Measurements from ENCODE around the gene PRKAR1B.
"Not testable (repeated sequence)": the region's sequence is repeated elsewhere in the genome, so short reads cannot be mapped to it uniquely, and the experiment has no call there.

The PRKAR1B gene

DNA sequence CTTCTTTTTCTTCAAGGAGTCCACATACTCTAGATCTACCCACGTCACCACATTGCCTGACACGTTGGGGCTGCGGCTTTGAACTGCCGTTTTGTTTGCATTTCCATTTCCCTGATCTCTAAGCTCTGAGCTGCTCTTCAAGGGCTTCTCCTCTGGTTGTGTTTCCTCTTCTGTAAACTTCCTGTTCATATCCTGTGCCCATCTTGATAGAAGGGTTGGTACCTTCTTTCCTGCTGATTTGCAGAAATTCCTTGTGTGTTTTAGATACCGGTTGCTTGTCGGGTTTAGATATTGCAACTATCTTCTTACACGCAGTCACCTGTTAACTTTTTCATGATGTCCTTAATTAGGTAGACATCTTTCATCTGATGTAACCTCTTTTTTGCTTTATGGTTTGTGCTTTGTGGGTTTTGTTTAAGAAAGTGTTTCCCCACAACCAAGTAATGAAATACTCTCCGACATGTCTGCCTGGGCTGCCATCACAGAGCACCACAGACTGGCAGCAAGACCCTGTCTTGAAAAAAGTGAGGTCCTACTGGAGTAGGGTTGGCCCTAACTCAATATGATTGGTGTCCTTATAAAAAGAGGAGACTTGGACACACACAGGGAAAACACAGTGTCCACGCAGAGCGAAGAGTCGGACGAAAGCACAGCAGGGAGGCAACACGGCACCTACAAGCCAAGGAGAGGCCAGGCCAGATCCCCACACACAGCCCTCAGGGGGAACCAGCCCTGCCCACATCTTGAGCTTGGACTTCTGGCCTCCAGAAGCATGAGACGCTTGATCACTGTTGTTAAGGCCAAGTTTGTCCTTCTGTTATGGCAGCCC is 108.3 kb downstream of the PRKAR1B start:
- peak; percentile 55 to 56 for DNase-seq

DNA sequence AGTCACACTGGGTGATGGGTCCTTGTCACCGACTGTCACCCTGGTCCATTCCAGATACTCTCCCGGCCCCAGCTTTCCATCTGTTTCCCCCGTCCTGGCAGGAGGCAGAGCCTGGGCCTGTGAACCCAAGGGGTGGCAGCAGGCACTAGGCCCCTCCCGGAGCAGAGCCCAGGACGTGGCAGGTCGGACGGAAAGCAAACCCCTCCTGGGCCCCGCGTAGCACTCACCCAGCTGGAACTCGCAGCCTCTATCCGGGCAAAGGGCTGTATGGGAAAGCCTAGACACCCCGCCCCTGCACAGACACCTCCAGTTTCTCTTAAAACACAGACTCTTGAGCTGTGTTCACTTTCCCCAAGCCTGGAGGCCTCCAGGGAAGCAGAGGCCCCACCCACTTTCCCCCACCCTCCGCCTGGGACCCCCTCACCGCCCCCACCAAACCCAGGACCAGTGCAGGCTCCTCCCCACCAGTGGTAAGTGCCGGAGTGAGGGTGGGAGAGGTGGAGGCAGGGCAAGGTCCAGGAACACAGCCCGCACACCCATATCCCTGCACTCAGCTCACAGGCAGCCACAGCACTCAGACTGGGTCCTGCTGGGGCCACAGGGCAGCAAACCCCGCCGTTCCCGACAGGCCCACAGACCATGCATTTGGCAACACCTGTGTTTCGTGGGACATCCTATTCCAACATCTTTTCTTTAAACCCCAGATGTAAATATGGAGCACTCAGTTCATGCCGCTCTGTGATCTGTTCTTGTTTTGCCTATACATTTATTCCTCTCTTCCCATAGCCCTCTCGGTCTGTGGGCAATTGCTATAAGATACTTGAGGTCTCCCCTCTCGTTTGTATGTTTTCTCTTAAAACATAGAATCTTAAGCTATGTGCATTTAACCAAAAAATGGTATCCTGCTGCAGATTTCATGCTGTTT is 109.2 kb downstream of the PRKAR1B start:
- DNase-seq: no peak

DNA sequence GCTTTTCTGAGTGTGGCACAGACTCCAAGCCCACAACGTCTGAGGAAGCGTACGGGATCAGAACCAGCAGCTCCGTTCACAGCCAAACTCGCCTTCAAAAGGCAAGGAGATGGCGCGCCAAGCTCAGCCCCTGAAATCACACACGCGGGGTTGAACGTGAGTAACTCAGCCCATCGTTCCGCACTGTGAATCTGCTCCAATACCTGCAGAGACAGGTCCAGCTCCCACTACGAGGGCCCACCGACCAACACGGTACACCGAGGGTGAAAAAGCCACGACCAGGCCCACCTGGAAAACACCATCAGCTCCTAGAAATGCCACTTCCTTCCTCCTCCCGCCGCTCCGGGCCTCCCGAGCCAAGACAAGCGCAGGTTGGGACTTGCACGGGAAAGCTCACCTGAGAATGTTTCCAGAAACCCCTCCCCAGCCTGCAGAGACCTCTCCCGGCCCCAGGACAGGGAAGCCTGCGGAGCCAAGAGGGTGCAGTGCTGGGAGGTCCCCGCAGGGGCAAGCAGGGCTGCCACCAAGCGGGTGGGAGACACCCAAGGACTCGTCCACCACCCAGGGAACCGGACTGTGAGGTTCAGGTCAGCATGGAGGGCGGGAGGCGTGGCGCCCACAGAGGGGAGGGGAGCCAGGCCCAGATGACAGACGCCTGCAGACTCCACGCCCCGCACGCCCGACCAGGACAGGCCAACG is 113.5 kb downstream of the PRKAR1B start:
- no peak for DNase-seq

DNA sequence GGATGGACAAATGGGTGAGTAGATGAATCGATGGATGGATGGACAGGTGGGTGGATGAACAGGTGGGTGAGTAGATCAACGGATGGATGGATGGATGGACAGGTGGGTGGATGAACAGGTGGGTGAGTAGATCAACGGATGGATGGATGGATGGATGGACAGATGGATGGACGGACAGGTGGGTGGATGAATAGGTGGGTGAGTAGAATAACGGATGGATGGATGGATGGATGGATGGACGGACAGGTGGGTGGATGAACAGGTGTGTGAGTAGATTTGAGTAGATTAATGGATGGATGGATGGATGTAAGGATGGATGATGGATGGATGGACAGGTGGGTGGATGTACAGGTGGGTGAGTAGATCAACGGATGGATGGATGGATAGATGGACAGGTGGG is 115.2 kb downstream of the PRKAR1B start:
- DNase-seq: not testable (repeated sequence)

DNA sequence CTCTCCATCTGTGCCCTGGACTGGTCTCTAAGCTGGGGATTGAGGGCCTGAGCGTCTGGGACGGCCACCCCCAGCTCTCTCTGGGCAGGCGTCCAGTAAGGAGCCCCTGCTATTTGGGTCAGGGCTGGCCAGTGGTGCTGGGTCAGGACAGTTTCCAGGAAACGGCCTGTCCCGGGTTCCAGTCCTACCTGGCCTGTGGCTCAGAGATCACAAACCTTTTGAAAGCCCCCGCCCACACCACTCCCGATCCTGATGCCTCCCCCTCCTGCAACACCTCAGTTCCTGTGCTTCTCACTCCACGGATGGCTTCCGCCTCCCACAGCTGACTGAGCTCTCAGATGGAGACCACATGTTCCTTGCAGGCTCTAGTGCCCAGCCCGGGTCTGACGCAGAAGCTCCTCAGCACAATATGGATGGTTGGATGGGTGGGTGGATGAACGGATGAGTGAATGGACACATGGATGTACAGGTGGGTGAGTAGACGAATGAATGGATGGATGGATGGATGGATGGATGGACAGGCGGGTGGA is 115.7 kb downstream of the PRKAR1B start:
- DNase-seq: no peak

DNA sequence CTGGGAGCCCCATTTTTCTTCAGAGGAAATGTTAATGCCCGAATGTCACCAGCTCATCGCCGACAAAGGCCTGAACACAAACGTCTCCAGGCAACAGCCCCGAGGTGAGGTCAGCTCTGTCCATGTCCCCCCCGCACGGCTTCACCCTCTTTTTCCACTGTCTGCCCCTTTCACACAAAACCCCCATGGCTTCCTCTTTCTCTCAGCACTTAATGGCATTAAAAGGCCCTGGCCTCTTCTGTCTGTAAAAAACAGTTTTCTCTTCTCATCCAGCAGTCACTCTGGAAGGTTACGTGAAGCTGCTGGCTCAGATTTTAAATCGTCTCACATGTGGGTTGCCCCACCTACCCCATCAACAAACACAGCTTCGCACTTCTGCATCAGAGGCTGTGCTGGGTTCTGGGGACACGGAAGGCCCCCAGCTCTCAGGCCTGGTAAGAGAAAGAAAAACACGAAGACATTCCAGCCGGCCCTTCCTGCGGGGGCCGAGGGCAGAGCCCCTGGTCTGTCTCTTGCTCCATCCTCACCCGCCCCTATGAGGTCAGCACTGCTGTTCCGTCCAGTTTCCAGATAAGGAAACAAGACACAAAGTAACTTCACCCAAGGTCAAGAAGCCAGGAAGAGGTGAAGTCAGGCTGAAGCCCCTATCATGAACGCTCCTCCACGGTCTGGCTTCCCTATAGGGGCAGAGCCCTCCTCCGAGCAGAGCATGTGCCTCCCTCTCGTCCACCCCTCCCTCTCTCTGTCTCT is 116.4 kb downstream of the PRKAR1B start:
- no peak for DNase-seq

DNA sequence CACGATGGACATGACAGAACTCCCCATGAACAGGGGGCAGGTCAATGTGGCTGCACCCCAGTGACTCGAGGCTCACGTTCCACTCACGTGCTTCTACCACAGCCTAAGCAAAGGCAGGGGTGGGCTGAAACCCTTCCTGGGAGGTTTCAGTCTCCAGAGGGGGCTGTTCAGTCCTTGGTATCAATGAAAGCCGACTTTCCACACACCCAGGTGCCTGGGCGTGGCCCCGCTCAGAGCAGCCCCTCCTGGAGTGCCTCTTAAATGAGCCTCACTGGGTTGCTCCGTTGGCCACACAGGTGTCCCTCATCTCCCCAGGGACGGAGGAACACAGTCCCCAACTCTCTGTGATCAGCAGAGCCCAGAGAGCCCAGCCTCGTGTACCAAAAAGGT is 116.9 kb downstream of the PRKAR1B start:
- no peak for DNase-seq

DNA sequence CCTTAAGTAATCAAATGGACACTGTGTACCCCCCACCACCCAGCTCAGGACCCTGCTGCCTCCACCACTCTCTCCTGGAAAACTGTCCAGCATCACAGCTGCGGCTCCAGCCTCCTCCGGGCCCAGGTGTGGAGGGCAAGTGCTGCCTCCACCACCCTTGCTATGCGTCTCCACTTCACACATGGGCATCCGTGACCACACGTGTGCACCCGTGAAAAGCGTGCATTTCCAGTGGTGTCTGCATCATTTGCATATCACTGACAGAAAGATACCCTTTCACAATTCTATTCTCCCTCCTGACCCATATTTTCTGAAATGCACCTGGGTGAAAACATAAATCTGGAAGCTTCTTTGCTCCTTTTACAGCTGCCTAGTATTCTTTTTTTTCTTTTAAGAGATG is 117.7 kb downstream of the PRKAR1B start:
- DNase-seq: no peak

DNA sequence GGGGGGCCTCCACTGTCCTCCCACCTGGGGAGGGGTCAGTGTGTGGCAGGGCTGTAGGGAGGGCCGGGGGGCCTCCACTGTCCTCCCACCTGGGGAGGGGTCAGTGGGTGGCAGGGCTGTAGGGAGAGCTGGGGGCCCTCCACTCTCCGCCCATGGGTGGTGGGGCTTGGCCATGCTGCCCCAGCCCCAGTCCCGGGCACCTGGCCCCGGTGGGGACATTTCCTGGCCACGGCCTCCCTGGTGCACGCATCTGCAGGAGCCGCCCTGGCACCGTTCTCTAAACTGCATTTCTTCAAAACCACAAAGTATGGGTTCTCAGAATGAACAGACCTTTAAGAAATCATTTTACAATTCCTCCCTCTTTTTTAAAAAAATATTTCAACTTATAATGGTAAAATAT is 118.1 kb downstream of the PRKAR1B start:
- no peak for DNase-seq

DNA sequence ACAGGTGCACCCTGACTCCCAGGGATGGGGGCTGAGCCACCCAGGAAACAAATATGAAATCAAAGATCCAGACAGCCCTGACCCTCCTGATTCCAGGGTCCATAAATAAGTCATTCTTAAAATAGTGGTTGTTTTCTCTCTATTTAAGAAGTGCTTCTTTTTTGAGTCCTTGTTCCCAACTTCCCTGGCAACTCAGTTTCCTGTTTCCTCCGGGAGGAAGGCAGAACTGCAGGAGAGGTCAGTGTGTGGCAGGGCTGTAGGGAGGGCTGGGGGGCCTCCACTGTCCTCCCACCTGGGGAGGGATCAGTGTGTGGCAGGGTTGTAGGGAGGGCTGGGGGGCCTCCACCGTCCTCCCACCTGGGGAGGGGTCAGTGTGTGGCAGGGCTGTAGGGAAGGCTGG is 118.7 kb downstream of the PRKAR1B start:
- no peak for DNase-seq

DNA sequence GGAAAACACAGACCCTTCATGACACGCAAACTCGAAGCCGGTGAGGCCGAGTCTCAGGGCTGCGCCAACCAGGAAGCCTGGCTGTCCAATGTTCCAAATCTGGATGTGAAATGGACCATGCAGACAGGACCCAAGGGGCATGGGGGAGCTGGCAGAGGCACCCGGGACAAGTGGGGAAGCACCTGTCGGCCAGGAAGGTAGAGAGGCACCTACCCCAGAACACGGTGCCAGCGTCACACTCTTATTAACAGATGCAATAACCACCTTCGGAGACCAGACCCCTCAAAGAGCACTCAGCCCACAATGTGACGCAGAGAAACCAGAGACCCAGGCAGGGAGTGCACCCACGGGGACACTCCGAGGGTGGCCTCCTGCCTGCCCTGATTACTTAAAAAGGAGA is 119.1 kb downstream of the PRKAR1B start:
- no peak for DNase-seq

DNA sequence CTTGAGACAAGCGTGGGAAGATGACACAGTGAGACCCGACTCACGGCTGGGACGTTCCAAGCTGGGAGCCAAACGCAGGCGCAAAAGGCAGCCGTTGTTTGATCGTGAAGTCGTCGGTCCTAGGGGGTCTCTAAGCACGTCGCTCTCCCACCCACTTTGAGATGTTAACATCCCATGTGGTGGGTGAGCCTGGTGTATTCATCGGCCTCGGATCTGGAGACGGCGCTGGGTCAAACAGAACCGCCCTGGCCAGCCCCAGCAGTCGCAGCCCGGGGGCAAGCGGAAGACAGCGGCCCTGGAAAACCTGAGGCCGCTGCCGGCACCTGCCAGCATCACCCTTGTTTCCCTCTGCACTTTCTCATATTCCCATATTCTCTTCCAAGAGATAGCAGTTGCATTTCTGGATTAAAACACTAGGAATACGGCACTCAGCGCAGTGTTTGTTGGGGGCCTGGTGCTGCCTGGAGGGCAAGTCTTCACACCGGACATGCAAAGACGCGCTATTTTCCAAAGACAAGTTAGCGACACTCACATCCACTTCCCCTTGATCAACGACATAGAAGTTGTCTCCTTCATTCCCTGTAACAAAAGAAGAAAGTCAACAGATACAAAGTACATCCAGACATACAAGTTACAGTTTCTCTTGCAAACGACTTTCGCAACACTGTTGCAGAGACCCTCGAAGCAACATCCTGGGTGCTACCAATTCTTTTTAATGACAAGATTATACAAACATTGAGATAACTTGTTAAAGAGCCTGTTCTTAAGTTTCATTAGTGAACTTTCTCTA is 121.2 kb downstream of the PRKAR1B start:
- no peak for DNase-seq

DNA sequence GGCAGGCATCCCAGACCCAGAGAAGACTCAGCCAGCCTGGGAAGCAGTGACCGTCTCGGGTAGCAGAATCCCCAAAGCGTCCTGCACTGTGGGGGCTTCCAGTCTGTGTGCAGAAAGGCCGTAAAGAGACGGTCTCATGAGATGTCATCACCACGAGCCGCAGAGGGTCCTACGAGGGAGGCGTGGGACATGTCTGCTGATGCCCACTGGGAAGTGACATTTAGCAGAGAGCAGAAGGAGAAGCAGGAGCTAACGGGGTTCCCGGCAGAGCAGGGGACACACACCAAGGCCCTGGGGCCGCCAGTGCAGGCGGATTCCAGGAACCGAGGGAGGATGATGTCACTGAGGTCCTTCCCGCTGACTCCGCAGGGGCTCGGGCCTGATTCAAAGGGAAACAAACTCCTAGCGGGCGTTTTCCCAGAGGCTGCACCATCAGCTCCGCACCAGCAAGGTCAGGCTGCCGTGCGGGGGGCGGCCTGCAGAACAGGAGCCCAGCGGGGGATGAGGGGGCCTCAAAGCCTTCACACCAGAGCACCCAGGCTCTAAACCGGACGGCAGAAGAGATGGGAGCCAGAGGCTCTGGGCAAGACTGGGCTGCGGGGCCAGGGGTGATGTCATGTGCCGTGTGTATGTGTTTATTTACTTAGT is 122.1 kb downstream of the PRKAR1B start:
- peak; percentile 30 to 37 for DNase-seq

DNA sequence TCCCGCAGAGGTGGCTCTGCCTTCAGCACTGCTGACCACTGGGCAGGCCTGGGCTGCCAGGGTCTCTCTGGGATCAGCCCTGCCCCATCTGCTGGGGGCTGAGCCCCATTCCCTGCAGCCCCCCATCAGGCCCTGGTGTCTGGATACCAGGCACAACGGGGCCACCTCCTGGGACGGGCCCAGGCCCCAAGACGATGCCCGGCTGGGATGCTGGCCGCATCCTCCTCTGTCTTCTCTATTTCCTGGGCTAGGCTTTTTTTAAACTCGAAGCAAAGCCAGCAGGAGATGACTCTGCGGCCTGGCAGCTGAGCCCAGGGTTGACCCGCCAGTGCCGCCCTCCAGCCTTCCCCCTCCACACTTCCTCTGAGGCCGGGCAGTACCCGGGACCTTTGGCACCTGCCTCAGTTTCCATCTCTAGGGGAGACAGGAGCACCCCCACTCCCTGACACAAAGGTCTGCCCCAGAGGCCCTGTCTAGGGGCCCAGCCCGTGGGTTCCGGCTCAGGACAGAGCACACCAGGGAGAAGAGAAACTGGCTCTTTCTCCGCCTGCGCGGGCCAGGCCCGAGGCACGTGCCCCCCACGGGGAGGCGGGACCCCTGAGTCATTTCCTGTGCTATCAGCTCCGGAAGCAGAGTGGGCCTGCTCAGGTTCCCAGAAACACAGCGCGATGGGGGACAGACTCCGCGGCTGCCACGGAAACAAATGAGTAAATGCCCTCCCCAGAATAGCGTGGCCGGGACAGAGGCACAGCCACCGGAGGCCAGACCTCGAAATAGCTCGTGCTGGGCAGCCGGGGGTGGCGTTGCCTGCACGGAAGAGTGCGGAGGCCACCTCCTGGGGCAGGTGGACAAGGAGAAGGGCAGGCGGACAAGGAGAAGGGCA is 122.8 kb downstream of the PRKAR1B start:
- DNase-seq: peak; percentile 96

DNA sequence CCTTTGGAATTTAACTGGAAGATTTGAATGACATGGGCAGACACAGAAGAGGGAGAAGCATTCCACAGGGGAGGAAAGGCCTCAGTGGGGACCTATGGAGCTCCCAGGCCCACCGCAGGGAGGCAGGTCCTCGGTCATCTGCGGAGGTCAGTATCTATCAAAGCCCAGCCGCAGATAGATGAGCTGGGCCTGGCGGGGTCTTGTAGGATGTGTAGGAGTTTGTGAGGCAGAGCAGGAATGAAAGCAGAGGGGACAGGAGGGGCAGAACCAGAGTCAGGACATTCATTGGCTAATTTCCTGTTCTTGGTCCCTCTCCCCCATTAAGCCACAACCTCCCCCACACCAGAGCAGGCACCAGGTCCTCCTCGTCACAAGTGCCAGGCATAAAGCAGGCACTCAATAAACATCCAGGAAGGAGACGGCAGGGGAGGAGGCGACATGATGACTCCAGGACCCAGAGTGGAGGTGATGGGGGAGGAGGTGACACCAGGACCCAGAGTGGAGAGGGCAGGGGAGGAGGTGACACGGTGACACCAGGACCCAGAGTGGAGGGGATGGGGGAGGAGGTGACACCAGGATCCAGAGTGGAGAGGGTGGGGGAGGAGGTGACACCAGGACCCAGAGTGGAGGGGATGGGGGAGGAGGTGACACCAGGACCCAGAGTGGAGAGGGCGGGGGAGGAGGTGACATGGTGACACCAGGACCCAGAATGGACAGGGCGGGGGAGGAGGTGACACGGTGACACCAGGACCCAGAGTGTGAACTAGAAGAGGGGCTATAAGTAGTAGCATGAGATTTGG is 123.7 kb downstream of the PRKAR1B start:
- DNase-seq: peak in 1 of 2 experiments; percentile 30

DNA sequence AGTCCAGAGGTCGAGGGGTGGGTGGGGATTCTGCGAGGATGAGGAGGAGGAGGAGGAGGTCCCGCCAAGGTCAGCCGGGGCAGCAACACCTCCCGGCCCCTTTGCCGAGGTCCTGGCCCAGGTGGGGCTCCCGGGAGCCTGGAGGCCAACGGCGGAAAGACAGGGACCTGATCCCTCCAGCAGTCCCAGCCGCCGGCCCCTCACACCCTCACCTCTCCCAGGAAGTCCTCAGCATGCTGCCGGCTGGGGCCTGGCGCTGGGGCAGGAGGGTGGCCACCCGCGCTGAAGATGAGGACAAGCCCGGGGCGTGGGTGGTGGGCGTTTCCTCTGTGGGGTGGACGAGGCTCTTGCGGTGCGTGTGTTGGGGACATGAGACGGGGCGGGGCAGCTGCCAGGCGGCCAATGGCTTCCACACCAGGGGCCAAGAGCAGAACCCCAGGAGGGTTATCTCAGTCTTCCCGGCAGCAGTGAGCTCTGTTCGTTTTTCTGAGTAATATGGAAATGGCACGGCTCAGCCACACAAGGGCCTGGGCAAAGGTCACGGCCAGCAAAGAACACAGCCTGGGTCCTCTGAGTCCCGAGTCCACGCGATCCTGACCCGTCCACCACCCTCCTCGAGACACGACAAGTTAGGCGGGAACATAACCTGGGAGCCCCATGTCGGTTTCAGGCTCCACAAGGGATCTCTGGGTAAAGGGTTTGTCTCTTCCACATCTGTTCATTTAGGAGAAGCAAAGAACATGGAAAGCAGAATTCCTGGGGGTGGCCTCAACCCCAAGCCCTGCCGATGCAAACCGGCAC is 124.5 kb downstream of the PRKAR1B start:
- DNase-seq: peak; percentile 42 to 54

DNA sequence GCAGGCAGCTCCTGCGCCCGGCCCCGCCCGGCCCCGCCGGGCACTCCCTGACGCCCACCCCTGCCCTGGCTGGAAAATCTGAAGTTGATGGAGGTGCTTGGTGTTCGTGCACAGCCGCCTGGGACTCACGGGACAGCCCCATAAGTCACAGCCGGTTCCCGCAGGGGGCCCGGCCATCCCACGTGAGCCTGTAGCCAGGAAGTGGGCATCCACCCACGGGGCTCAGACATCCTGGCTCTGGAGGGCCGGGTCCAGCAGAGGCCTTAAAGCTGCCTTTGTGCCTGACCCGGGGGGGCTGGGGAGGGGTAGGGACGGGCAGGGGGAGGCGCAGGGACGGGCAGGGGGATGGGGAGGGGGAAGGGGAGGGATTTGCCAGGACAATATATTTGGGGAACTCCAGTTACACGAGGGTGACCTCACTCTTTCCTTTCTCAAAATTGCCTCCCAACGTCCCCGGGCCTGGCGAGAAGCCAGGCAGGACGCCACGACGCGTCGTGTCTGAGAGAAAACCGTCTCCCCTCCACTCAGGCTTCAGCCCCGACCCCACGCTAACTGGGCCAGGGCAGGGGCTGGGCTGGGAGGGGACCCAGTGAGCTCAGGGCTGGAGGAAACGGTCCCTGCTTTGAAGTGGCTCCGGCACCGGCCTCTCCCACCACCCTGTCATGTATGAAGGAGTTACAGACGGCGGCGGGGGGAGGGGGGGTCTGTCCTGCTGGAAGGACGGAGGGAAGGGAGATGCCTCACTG is 125.3 kb downstream of the PRKAR1B start:
- DNase-seq: peak; percentile 81 to 90

Measured in activated CD4-positive, alpha-beta T cell treated with anti-CD3 and anti-CD28 coated beads, Interleukin-2, amount 50 U/mL, for 4 hours (primary cell).